GM19467 (cell line): ENCODE data around the gene NEK7.

Source experiments
- ATAC-seq: cut with Tn5 transposase; IDR thresholded peaks from one replicate; pipeline ENCODE4 v1.9.1; 2021; ENCODE audit warnings: mild to moderate bottlenecking, moderate library complexity; ENCODE audit not compliant: unreplicated experiment

Gene NEK7

DNA sequence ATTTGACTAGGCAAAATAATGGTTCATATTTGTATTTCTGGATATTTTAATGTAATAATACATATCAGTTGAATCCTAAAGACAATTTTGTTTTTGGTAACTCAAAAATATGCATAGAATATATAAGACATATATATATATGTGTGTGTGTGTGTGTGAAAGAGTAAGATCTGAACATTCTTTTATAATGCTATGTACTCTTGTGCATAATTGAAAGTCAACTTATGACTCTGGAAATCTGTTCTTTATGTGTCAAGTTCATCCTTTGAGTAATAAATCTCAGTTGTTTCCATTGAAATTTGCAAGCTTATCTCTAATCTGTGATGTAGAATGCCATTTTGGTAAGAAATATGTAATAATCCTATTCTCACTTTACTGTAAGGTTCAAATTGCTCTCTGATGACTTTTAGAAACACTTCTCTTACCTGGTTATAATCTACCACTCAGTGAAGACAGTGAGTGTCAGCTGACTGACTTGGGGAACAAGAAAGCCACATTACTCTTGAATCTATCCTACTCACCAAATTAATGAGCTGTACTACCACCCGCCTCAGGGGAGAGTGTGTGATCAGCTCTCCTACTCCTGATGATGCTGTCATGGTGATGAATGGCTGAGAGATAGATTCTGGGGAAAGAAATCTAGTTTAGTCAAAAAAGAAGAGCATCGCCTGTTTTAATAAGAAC lies 15.0 kb upstream of the NEK7 start:
- ATAC-seq = no peak

DNA sequence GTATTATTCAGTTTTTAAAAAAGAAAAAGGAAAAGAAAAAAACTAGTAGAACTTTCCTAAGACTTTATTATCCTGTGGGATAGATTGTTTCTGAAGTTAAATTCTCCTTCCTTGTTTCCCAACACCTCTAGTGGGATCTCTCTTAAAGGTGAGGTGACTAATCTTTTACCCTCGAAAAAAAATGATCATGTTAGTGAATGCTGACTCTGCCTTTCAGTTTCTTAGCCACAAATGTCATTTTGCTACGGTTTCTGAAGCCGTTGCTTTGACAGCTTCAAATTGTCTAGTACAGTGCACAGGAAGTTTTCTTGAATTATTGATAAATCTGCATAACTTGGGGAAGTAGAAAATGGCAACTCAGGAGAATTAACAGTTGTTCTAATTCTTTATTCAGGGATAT lies 13.0 kb upstream of the NEK7 start:
- no peak for ATAC-seq

DNA sequence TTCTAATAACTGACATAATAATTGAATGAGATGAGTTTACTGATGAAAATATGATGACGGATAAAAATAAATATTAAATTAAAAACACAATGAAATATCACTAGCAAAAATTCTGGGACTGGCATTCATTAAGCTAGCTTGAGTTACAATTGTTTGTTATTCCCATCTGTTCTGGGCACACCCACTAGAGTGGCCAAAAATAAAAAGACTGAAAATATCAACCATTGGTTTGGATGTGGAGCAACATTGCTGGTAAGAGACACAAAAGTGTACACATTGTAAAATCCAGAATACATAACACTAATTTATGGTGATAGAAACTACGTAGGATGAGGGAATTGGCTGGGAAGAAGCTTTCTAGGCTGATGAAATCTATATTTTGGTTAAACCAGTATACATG lies 9.6 kb upstream of the NEK7 start:
- no peak for ATAC-seq

GRCh38 chr1:198150369-198150768 lies 6.4 kb upstream of the NEK7 start:
- no peak for ATAC-seq

GRCh38 chr1:198151688-198152087 lies 5.1 kb upstream of the NEK7 start:
- no peak for ATAC-seq

- no peak for ATAC-seq
Measured at GRCh38 chr1:198153103-198153502, 3.7 kb upstream of the NEK7 start.

- ATAC-seq = no peak
Measured at GRCh38 chr1:198153804-198154203, 3.0 kb upstream of the NEK7 start.

GRCh38 chr1:198155253-198155652 lies 1.5 kb upstream of the NEK7 start:
- ATAC-seq = no peak

GRCh38 chr1:198156111-198156744 lies 570 bp upstream of the NEK7 start:
- ATAC-seq = peak; percentile 24

GRCh38 chr1:198157241-198157846 lies 546 bp downstream of the NEK7 start:
- ATAC-seq = peak; percentile 40

DNA sequence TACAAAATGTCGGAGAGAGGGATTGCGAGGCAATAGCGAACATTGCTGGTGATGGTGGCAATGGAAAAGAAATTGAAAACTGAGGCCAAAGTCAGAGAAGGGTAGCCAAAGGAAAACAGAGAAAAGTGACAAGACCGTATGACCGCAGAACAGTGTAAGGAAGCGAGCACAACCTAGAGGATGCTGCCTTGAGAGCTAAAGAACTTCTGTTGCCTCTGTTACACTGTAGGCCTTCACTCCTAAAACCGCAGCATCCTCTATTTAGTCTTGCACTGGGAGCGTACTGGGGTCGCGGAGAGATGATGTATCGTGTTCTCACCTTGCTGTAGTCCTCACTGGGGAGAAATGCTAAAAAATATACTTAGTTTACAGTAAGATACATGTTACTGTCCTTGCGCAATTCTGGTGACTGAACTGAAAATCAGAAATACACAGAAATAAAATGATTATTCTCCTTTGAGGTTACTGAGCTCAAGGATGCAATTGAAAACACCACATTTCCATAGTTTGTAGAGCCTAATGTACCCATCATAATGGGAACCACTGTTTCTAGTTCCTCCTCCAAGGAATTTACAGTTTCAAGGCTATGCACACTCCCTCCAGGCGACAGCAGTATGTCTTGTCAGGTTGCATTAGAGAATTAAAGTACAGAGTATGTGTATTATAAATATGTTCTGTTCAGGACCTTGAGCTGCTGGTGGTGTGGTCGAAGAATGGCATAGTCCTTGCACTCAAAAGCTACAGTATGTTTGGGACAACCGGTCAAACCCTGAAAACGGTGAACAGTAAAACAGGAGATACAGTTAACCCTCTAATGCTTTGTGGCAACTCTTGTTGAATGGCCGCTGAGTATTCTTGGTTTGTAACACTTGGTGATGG lies 1.3 kb downstream of the NEK7 start:
- ATAC-seq = no peak

- peak; percentile 70 for ATAC-seq
Measured at GRCh38 chr1:198158735-198159589, 2.2 kb downstream of the NEK7 start.

DNA sequence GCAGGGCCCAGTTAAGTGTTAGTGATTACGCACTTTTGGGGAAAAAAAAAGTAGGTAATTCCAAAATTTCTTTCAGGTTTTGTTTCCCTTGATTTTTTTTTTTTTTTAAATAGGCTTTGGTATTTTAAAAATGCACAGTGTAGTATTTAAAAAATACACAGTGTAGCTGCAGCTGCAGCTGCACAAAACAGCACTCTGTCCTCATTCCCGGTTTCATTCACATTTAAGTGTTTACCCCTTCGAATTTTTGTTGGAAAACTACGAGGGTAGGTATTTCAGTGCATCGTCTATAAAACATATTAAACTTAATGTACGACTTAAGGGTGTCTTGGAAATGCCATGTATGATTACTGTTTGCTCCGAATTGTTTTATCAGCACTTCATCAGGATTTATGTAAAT lies 3.4 kb downstream of the NEK7 start:
- ATAC-seq = no peak

- ATAC-seq = no peak
Measured at GRCh38 chr1:198160946-198161614, 4.3 kb downstream of the NEK7 start.

DNA sequence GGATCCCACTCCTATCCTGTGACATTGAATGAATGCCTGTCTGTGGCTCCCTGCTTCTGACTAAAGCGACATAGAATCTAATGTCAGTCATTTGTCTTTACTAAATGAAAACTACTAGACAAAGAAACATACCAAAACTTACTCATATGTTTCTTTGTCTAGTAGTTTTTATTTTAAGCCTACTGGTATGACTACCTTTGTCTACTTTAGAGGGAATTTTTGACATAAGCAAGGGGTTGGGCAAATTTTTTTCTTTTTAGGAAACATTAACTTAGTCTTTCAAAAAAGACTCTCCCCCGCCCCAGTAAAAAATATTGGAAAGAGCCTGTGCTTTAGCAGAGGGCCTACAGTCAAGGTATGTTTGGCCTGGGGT lies 4.9 kb downstream of the NEK7 start:
- ATAC-seq = no peak

DNA sequence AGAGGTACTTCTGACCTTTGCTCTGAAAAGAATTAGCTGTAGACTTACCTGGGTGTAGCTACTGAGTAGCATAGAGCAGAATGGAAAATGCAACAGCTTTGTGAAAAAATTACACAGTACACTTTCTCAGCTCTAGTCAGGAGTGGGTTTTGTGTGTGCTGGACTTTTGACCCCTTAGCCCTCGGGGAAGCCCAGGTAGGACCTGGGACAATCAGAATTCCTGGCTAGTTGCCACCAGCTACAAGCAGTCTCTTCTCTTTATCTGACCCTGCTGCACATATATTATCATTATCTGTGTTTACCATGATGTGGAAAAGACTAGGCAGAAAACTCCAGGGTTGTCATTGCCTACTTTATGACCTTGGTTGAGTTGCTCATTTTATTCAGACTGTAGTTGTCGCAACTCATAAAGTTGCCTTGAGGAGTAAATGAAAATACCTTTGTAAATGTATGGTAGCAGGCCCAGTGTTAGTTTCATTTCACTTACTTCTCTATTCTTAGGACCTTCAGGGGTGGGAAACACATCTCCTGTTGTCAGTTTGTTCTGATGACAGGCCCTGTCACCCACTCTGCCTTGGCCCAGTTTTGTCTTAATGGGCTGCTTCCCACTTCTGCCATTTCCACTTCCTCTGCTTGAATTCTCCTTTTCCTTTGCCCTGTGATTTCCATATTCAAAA lies 5.4 kb downstream of the NEK7 start:
- peak; percentile 25 for ATAC-seq

DNA sequence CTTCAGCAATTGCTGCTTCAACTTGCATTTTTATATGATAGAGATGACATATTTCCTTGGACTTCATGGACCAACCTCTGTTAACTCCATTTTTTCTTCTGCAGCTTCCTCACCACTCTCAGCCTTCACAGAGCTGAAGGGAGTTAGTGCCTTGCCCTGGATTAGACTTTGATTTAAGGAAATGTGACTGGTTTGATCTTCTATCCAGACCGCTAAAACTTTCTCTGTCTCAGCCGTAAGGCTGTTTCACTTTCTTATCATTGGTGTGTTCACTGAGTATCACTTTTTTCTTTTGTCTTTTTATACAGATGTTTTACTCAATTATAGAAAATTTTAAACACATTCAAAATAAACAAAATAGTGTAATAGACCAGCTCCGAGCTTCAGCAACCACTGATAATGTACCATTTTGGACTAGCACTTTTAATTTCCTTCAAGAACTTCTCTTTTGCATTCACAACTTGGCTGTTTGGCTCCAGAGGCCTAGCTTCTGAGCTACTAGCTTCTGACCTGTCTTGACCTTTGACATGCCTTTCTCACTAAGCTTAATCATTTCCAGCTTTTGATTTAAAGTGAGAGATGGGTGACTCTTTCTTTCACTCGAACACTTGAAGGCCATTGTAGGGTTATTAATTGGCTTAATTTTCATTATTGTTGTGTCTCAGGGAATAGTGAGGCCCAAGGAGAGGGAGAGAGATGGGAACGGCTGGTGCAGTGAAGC lies 9.3 kb downstream of the NEK7 start:
- peak; percentile 42 for ATAC-seq

DNA sequence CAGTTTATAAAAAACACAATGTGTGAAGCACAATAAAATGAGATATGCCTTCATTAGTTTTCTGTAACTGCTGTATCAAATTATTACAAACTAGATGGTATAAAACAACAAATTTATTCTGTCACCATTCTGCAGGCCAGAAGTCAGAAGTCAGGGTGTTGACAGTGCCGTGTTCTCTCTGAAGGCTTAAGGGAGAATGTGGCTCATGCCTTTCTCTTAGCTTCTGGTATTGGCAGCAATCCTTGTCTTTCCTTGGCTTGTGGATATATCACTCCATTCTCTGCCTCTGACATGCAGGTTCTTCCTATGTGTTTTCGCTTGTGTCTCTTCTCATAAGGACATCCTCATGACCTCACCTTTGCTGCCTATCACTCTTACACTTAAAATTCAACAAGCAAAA lies 10.1 kb downstream of the NEK7 start:
- ATAC-seq = no peak

DNA sequence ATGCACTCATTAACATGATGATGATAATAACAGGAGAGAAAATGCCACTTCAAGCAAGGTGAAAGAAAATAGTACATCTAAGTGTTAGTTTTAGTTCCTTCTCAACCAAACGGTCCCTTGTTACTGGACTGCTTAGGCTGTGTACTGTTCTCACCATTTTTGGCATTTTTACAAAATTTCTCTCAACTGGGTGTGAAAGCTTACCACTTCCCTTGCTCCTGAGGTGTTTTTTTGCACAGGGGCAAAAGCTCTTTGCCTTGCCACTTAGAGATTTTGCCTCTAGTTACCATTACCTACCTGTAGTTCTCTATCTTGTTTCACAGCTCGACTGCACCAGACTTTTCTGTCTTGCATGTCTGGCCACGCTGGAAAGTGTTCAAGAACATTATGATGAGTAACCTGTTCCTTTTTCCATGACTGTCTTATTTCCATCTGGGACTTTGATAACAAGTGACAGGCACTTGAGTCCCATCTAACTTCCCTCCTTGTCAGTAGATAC lies 10.7 kb downstream of the NEK7 start:
- ATAC-seq = peak; percentile 57
